GM12878 (cell line): ENCODE data around the gene ARHGAP15. TPM values are rescaled to one million over a fixed set of nuclear protein-coding genes. Genes with fewer than 3 reads are reported as not detected.

Source experiments
- ATAC-seq: fragments of 200-7000 bp; cut with Tn5 transposase; 3 replicates; pipeline ENCODE4 v1.9.1; 2020; ENCODE audit warnings: mild to moderate bottlenecking, moderate library complexity
- BruUV-seq: library from RNA; stranded (reverse); fragments of 400-500 nt; replicated peaks from 2 replicates; lab custom pipeline; 2021; lab: Mats Ljungman, UMichigan
- CTCF ChIA-PET: fragments of 300-600 bp; sonication (Branson Sonifier 250); formaldehyde crosslinking; extraction: SDS; loops from one replicate; lab custom pipeline; 2021; ENCODE audit warnings: inconsistent platforms; lab: Yijun Ruan, JAX
- POLR2A ChIA-PET: fragments of 350-600 bp; formaldehyde crosslinking; extraction: SDS; loops from one replicate; lab custom pipeline; 2021; ENCODE audit warnings: inconsistent platforms; lab: Charles Lee
- RAD21 ChIA-PET: fragments of 300-600 bp; sonication (Branson Sonifier 250); formaldehyde crosslinking; loops from one replicate; lab custom pipeline; 2023; ENCODE audit warnings: antibody characterized with exemption; ENCODE audit not compliant: unreplicated experiment; lab: Charles Lee
- SMC1A ChIA-PET: fragments of 300-600 bp; sonication (Branson Sonifier 250); formaldehyde crosslinking; loops from one replicate; lab custom pipeline; 2023; ENCODE audit not compliant: unreplicated experiment, uncharacterized antibody; lab: Charles Lee
- DNase-seq: peaks from one replicate; pipeline ENCODE4 v3.0.0-alpha.2; 2011; ENCODE audit warnings: low read depth, low spot score
- FAIRE-seq: peaks from 3 replicates; lab custom pipeline; 2011; peaks lifted over from hg19 to GRCh38; lab: Jason Lieb, UNC
- H2AFZ ChIP-seq: 2 replicates; pipeline ENCODE4 v1.6.0; 2011; ENCODE audit warnings: low read depth, low read length, control low read depth; ENCODE audit not compliant: control insufficient read depth
- H3K27ac ChIP-seq: 2 replicates; pipeline ENCODE4 v1.5.1; 2011; ENCODE audit warnings: control low read depth; ENCODE audit not compliant: control insufficient read depth, insufficient read depth
- H3K27me3 ChIP-seq, 2 experiments: replicated peaks in 1 of 2; 2 replicates each; pipeline versions ENCODE4 v1.6.0 to v1.6.1; 2011; ENCODE audit warnings: low read length in 1 of 2; ENCODE audit not compliant: control insufficient read depth in 2 of 2, insufficient read depth in 2 of 2
- H3K36me3 ChIP-seq, 2 experiments: 2 replicates each; pipeline ENCODE4 v1.5.1; 2011; ENCODE audit warnings: low read length in 1 of 2; ENCODE audit not compliant: control insufficient read depth in 2 of 2, insufficient read depth in 2 of 2
- H3K4me1 ChIP-seq: 2 replicates; pipeline ENCODE4 v1.6.1; 2011; ENCODE audit warnings: mild to moderate bottlenecking, low read length, moderate library complexity, mixed read lengths; ENCODE audit not compliant: control insufficient read depth, insufficient read depth
- H3K4me2 ChIP-seq: 2 replicates; pipeline ENCODE4 v1.6.0; 2011; ENCODE audit warnings: control low read depth; ENCODE audit not compliant: control insufficient read depth, insufficient read depth
- H3K4me3 ChIP-seq: fragments of 200-600 bp; sonication (generic); 2 replicates; pipeline ENCODE4 v1.5.1; 2016
- H3K79me2 ChIP-seq: 2 replicates; pipeline ENCODE4 v1.6.0; 2011; ENCODE audit warnings: low read length; ENCODE audit not compliant: control insufficient read depth, insufficient read depth
- H3K9ac ChIP-seq: 2 replicates; pipeline ENCODE4 v1.8.0; 2011; ENCODE audit warnings: low read length, control low read depth, mixed read lengths; ENCODE audit not compliant: control insufficient read depth, insufficient read depth
- H3K9me3 ChIP-seq: replicated peaks from 3 replicates; pipeline ENCODE4 v1.5.1; 2011; ENCODE audit warnings: mild to moderate bottlenecking, low read length; ENCODE audit not compliant: control insufficient read depth, insufficient read depth
- H4K20me1 ChIP-seq: 2 replicates; pipeline ENCODE4 v1.6.0; 2011; ENCODE audit not compliant: control insufficient read depth, insufficient read depth
- BHLHE40 ChIP-seq, 2 experiments: fragments of 450-650 bp in 1 of 2; IDR thresholded peaks; 2 replicates each; pipeline ENCODE4 v1.6.1; 2011 to 2017; ENCODE audit warnings: low read depth in 2 of 2, borderline replicate concordance in 1 of 2, improper control_type of control experiment in 1 of 2, low read length in 1 of 2, mild to moderate bottlenecking in 1 of 2
- BMI1 ChIP-seq: fragments of 450-650 bp; IDR thresholded peaks from 2 replicates; pipeline ENCODE4 v1.6.1; 2016; ENCODE audit warnings: mild to moderate bottlenecking, moderate library complexity, borderline replicate concordance
- ESRRA ChIP-seq: IDR thresholded peaks from 2 replicates; pipeline ENCODE4 v1.6.1; 2012; ENCODE audit warnings: mild to moderate bottlenecking, low read length, improper control_type of control experiment
- GATAD2B ChIP-seq: fragments of 450-650 bp; conservative IDR thresholded peaks from 2 replicates; pipeline ENCODE4 v1.6.1; 2017; ENCODE audit warnings: low read depth, mild to moderate bottlenecking, moderate library complexity
- IRF3 ChIP-seq: fragments of 450-650 bp; IDR thresholded peaks from 2 replicates; pipeline ENCODE4 v1.6.1; 2014; ENCODE audit warnings: mild to moderate bottlenecking
- MXI1 ChIP-seq: fragments of 150-350 bp; IDR thresholded peaks from 2 replicates; pipeline ENCODE4 v1.6.1; 2011; ENCODE audit warnings: low read depth, mild to moderate bottlenecking, inconsistent platforms, low read length, improper control_type of control experiment
- PAX8 ChIP-seq: fragments of 450-650 bp; IDR thresholded peaks from 2 replicates; pipeline ENCODE4 v1.6.1; 2017; ENCODE audit warnings: mild to moderate bottlenecking, moderate library complexity
- RUNX3 ChIP-seq: IDR thresholded peaks from 2 replicates; pipeline ENCODE4 v1.6.1; 2012; ENCODE audit warnings: low read length, inconsistent platforms
- SPI1 ChIP-seq: IDR thresholded peaks from 2 replicates; pipeline ENCODE4 v1.6.1; 2011; ENCODE audit warnings: low read depth, mild to moderate bottlenecking, low read length, moderate library complexity, borderline replicate concordance; ENCODE audit not compliant: insufficient read depth
- YBX1 ChIP-seq: fragments of 450-650 bp; IDR thresholded peaks from 2 replicates; pipeline ENCODE4 v1.6.1; 2016; ENCODE audit warnings: antibody characterized with exemption
- ZNF687 ChIP-seq: fragments of 450-650 bp; IDR thresholded peaks from 2 replicates; pipeline ENCODE4 v1.6.1; 2017; ENCODE audit warnings: mild to moderate bottlenecking, moderate library complexity
- in situ Hi-C: fragments of 300-500 bp; cut with MboI; formaldehyde crosslinking; loops from 9 replicates; pipeline ENCODE4 v1.14.3; 2018; ENCODE audit warnings: mixed read lengths
- intact Hi-C: fragments of 100-400 bp; cut with micrococcal nuclease; formaldehyde crosslinking; loops from one replicate; pipeline ENCODE4 v1.14.2; 2022; ENCODE audit not compliant: unreplicated experiment
- polyA plus RNA-seq, 11 experiments: library from polyadenylated mRNA; depleted of rRNA in 4 of 11; unstranded in 6 of 11; stranded (reverse) in 5 of 11; fragments of >200 nt; fragmentation: Nextera tagmentation in 4 of 11; fragmentation: Illumina TruSeq in 1 of 11; extraction: Ambion mirVana in 4 of 11; extraction: Trizol in 1 of 11; gene quantifications; 1 replicate in 1 of 11; 2 replicates in 10 of 11; pipeline versions ENCODE4 v1.2.1 to v1.2.3, GENCODE V29; 2011 to 2016; ENCODE audit warnings: inconsistent platforms in 2 of 11, missing spikeins in 2 of 11, low read depth in 1 of 11
- total RNA-seq, 4 experiments: library from RNA; depleted of rRNA in 3 of 4; stranded (reverse); fragments of >200 nt in 3 of 4; fragmentation: Illumina TruSeq in 1 of 4; extraction: Trizol in 1 of 4; gene quantifications; 2 replicates each; pipeline versions ENCODE4 v1.2.1 to v1.2.3, GENCODE V29; 2013 to 2021

Gene ARHGAP15
- total and polyA plus RNA-seq, 10 of the 15 experiments (the other 5 are each of a cell fraction or from before 2014, with no cell fraction given) = 38.0 to 92.6 (median 66.7) TPM

- no peaks in the 10 kb centered on the region for H3K4me1 ChIP-seq
- H3K27me3 ChIP-seq = no peaks in the 10 kb centered on the region
- ATAC-seq (no peak), DNase-seq (no peak), FAIRE-seq (no peak)
- intact Hi-C loops (no loop called here), in situ Hi-C loops (no loop called here)
- H3K4me3 ChIP-seq = no peak overlapping the region
- ChIA-PET SMC1A (interaction anchor here (1.3 kb wide), 1 partner anchor 13 kb away, joined by 4 read pairs; no protein-coding TSS in a partner anchor), POLR2A (no interaction called here), RAD21 (no interaction called here), CTCF (interaction anchor here (1.6 kb wide), 1 partner anchor 13 kb away, joined by 9 read pairs; no protein-coding TSS in a partner anchor)
- TF ChIP-seq ZNF687 (no peak), YBX1 (no peak), RUNX3 (no peak), MXI1 (no peak), PAX8 (no peak), BMI1 (no peak), GATAD2B (no peak), SPI1 (no peak), ESRRA (no peak), BHLHE40 (IDR thresholded peaks at IDR 0.05; ENCODE audit: borderline replicate concordance in 1 of 2, low read depth in 2 of 2, low read length in 1 of 2) (no peak), IRF3 (no peak)
- H4K20me1 ChIP-seq = no peaks in the 10 kb centered on the region
- BruUV-seq = no TSS peak
- no peak overlapping the region for H3K4me2 ChIP-seq
- H2AFZ ChIP-seq = no peak overlapping the region
- H3K9ac ChIP-seq = no peak overlapping the region
- H3K79me2 ChIP-seq = no peaks in the 10 kb centered on the region
- H3K36me3 ChIP-seq = no peaks in the 10 kb centered on the region; a peak in 1 of 4 replicates
- H3K9me3 ChIP-seq = no peaks in the 10 kb centered on the region
- no peak overlapping the region for H3K27ac ChIP-seq
These were observed 168.0 kb downstream of the ARHGAP15 start for GRCh38 chr2:143297182-143297581.
